WTC11 (cell line): Measurements from ENCODE around the gene COMMD4. TPM values are rescaled to one million over a fixed set of nuclear protein-coding genes. Genes with fewer than 3 reads are reported as not detected.
"Not testable (repeated sequence)": the region's sequence is repeated elsewhere in the genome, so short reads cannot be mapped to it uniquely, and the experiment has no call there.

Experiments
- ATAC-seq: fragments of 200-7000 bp; cut with Tn5 transposase; 2 replicates; pipeline ENCODE4 v1.10.0; 2021; ENCODE audit warnings: mild to moderate bottlenecking, moderate library complexity
- CTCF ChIA-PET: fragments of 300-600 bp; sonication (Branson Sonifier 250); formaldehyde crosslinking; loops from one replicate; lab custom pipeline; 2021; ENCODE audit warnings: antibody characterized with exemption; lab: Charles Lee
- POLR2A ChIA-PET: fragments of 350-600 bp; sonication (Branson Sonifier 250); formaldehyde crosslinking; loops from one replicate; lab custom pipeline; 2021; ENCODE audit warnings: antibody characterized with exemption; lab: Charles Lee
- DNase-seq: peaks from one replicate; pipeline ENCODE4 v3.0.0; 2021; ENCODE audit warnings: low spot score
- H3K27ac Mint-ChIP-seq: 2 replicates; pipeline ENCODE4 v1.8.0; 2021; ENCODE audit warnings: mixed read lengths
- H3K27me3 Mint-ChIP-seq: 2 replicates; pipeline ENCODE4 v1.8.0; 2021; ENCODE audit warnings: low read depth, mild to moderate bottlenecking, moderate library complexity, mixed read lengths
- H3K36me3 Mint-ChIP-seq: 2 replicates; pipeline ENCODE4 v1.8.0; 2021; ENCODE audit warnings: mixed read lengths
- H3K4me1 Mint-ChIP-seq: 2 replicates; pipeline ENCODE4 v1.8.0; 2022; ENCODE audit warnings: mixed read lengths
- H3K4me3 Mint-ChIP-seq: 2 replicates; pipeline ENCODE4 v1.8.0; 2021; ENCODE audit warnings: mild to moderate bottlenecking, moderate library complexity, mixed read lengths
- H3K9me3 Mint-ChIP-seq: 2 replicates; pipeline ENCODE4 v1.8.0; 2021; ENCODE audit warnings: mixed read lengths
- CBFB ChIP-seq: sonication (generic); formaldehyde crosslinking; IDR thresholded peaks from 2 replicates; pipeline ENCODE4 v1.8.1; 2022; ENCODE audit warnings: mild to moderate bottlenecking, low read depth, missing genetic modification reagents
- CREB1 ChIP-seq: sonication (generic); formaldehyde crosslinking; IDR thresholded peaks from 2 replicates; pipeline ENCODE4 v1.8.0; 2023; ENCODE audit warnings: mild to moderate bottlenecking, missing genetic modification reagents
- CTCF ChIP-seq: fragments of 200-600 bp; IDR thresholded peaks from 2 replicates; pipeline ENCODE4 v1.8.0; 2022; ENCODE audit warnings: antibody characterized with exemption
- E2F4 ChIP-seq: sonication (generic); formaldehyde crosslinking; IDR thresholded peaks from 2 replicates; pipeline ENCODE4 v1.8.1; 2022; ENCODE audit warnings: low read depth, mild to moderate bottlenecking, moderate library complexity, missing genetic modification reagents, borderline replicate concordance
- ERG ChIP-seq: fragments of 250-450 bp; sonication (Bioruptor Pico); IDR thresholded peaks from 2 replicates; pipeline ENCODE4 v1.8.0; 2021; ENCODE audit warnings: mild to moderate bottlenecking
- ETV6 ChIP-seq: sonication (generic); formaldehyde crosslinking; IDR thresholded peaks from 2 replicates; pipeline ENCODE4 v1.8.1; 2022; ENCODE audit warnings: mild to moderate bottlenecking, missing genetic modification reagents
- GABPB1 ChIP-seq: sonication (generic); formaldehyde crosslinking; IDR thresholded peaks from 2 replicates; pipeline ENCODE4 v1.8.1; 2023; ENCODE audit warnings: mild to moderate bottlenecking, missing genetic modification reagents
- JAZF1 ChIP-seq: fragments of 250-450 bp; sonication (Bioruptor Pico); IDR thresholded peaks from 2 replicates; pipeline ENCODE4 v1.9.0; 2021; ENCODE audit warnings: moderate library complexity, mild to moderate bottlenecking, inconsistent platforms
- JUN ChIP-seq: sonication (generic); formaldehyde crosslinking; IDR thresholded peaks from 2 replicates; pipeline ENCODE4 v1.8.0; 2023; ENCODE audit warnings: mild to moderate bottlenecking, missing genetic modification reagents
- MLX ChIP-seq: sonication (generic); formaldehyde crosslinking; IDR thresholded peaks from 2 replicates; pipeline ENCODE4 v1.8.1; 2023; ENCODE audit warnings: mild to moderate bottlenecking, missing genetic modification reagents, moderate library complexity
- USF1 ChIP-seq: sonication (generic); formaldehyde crosslinking; IDR thresholded peaks from 2 replicates; pipeline ENCODE4 v1.8.0; 2022; ENCODE audit warnings: mild to moderate bottlenecking, missing genetic modification reagents
- ZBTB21 ChIP-seq: sonication (generic); formaldehyde crosslinking; IDR thresholded peaks from 2 replicates; pipeline ENCODE4 v1.8.1; 2023; ENCODE audit warnings: mild to moderate bottlenecking, missing genetic modification reagents, borderline replicate concordance
- total RNA-seq: library from RNA; stranded (reverse); gene quantifications from 3 replicates; pipeline ENCODE4 v1.2.3, GENCODE V29; 2021

The COMMD4 gene
- total RNA-seq, 1 experiment from 2014 or later = 140 TPM

GRCh38 chr15:75302753-75303152, 33.1 kb upstream of the COMMD4 start:
- H3K9me3 Mint-ChIP-seq, POLR2A ChIA-PET, DNase-seq, H3K4me3 Mint-ChIP-seq, CTCF ChIA-PET, H3K27me3 Mint-ChIP-seq, H3K36me3 Mint-ChIP-seq, H3K27ac Mint-ChIP-seq, ATAC-seq, H3K4me1 Mint-ChIP-seq: not testable (repeated sequence)

GRCh38 chr15:75306188-75306587, 29.7 kb upstream of the COMMD4 start:
- peaks cover 15% of the 10 kb centered on the region for H3K27me3 Mint-ChIP-seq
- 0 out of 2 replicates have a peak, but pooled peaks cover 4% of the 10 kb centered on the region for H3K4me1 Mint-ChIP-seq
- POLR2A ChIA-PET = no interaction called here
- no peaks in the 10 kb centered on the region for H3K9me3 Mint-ChIP-seq
- no peak for TF ChIP-seq JAZF1
- no peak for TF ChIP-seq CREB1 (CRISPR knock-in tag)
- H3K36me3 Mint-ChIP-seq = no peaks in the 10 kb centered on the region
- H3K4me3 Mint-ChIP-seq = no peak overlapping the region
- DNase-seq (no peak), ATAC-seq (no peak)
- H3K27ac Mint-ChIP-seq = no peak overlapping the region
- CTCF ChIA-PET = no interaction called here

- Mint-ChIP-seq H3K27me3 (peaks cover 20% of the 10 kb centered on the region), H3K9me3 (no peaks in the 10 kb centered on the region), H3K36me3 (no peaks in the 10 kb centered on the region), H3K27ac (no peak overlapping the region), H3K4me1 (0 out of 2 replicates have a peak, but pooled peaks cover 4% of the 10 kb centered on the region), H3K4me3 (no peak overlapping the region)
- ATAC-seq (peak; percentile 100), DNase-seq (peak; percentile 90)
- ChIA-PET POLR2A (interaction anchor here (2.0 kb wide), 1 partner anchor 92 kb away, joined by 6 read pairs; no protein-coding TSS in a partner anchor), CTCF (interaction anchor here (0.7 to 2.8 kb wide), 31 partner anchors 10 to 537 kb away, joined by 3 to 25 read pairs (median 6); partner anchors contain the start of genes C15orf39, MAN2C1, PPCDC and RPP25)
- TF ChIP-seq CTCF (peak; percentile 65), USF1 (CRISPR knock-in tag) (no peak)
Measured at GRCh38 chr15:75307778-75308390, 28.0 kb upstream of the COMMD4 start.

- 0 out of 2 replicates have a peak, but pooled peaks cover 4% of the 10 kb centered on the region for H3K4me1 Mint-ChIP-seq
- TF ChIP-seq GABPB1 (0 out of 2 replicates have a peak, but pooled peaks have one; percentile 14), ZBTB21 (CRISPR knock-in tag) (no peak)
- TF ChIP-seq, all 79 proteins: peak for 1
- Mint-ChIP-seq H3K27ac (no peak overlapping the region), H3K27me3 (peaks cover 29% of the 10 kb centered on the region), H3K9me3 (no peaks in the 10 kb centered on the region), H3K4me3 (no peak overlapping the region), H3K36me3 (no peaks in the 10 kb centered on the region)
- ATAC-seq (no peak), DNase-seq (no peak)
- ChIA-PET CTCF (interaction anchor here (0.8 kb wide), 2 partner anchors 279 to 280 kb away, joined by 3 to 5 read pairs; no protein-coding TSS in a partner anchor), POLR2A (no interaction called here)
Measured at GRCh38 chr15:75309711-75310110, 26.2 kb upstream of the COMMD4 start.

- H3K27me3 Mint-ChIP-seq = peaks cover 26% of the 10 kb centered on the region
- ATAC-seq, CTCF ChIA-PET, H3K36me3 Mint-ChIP-seq, H3K4me3 Mint-ChIP-seq, H3K27ac Mint-ChIP-seq, POLR2A ChIA-PET, H3K9me3 Mint-ChIP-seq, DNase-seq, H3K4me1 Mint-ChIP-seq: not testable (repeated sequence)
Measured at GRCh38 chr15:75312548-75312947, 23.3 kb upstream of the COMMD4 start.

- Mint-ChIP-seq H3K27ac (no peak overlapping the region), H3K4me1 (0 out of 2 replicates have a peak, but pooled peaks cover 2% of the 10 kb centered on the region), H3K4me3 (no peak overlapping the region), H3K36me3 (no peaks in the 10 kb centered on the region), H3K9me3 (no peaks in the 10 kb centered on the region), H3K27me3 (peaks cover 24% of the 10 kb centered on the region)
- CTCF ChIA-PET = no interaction called here
- DNase-seq (no peak), ATAC-seq (no peak)
- POLR2A ChIA-PET = no interaction called here
- no peak for TF ChIP-seq E2F4 (CRISPR knock-in tag)
- no peak for TF ChIP-seq JUN (CRISPR knock-in tag)
- TF ChIP-seq ETV6 (CRISPR knock-in tag) = no peak
- TF ChIP-seq CREB1 (CRISPR knock-in tag) = no peak
- no peak for TF ChIP-seq ERG (CRISPR knock-in tag)
- no peak for TF ChIP-seq CBFB (CRISPR knock-in tag)
- TF ChIP-seq MLX (CRISPR knock-in tag) = no peak
Measured at GRCh38 chr15:75313116-75313845, 22.6 kb upstream of the COMMD4 start.
